Stimulated activated CD4-positive, alpha-beta T cell treated with anti-CD3 and anti-CD28 coated beads, TNF-alpha, amount 100 ng/mL, for 4 hours (primary cell): ENCODE results near the gene BCKDK.
"Not testable (repeated sequence)": the region's sequence is repeated elsewhere in the genome, so short reads cannot be mapped to it uniquely, and the experiment has no call there.

Experiments
- DNase-seq, 3 experiments: peaks; one replicate each; pipeline ENCODE4 v3.0.0-alpha.2; 2020; ENCODE audit warnings: low read depth in 3 of 3

BCKDK gene

DNA sequence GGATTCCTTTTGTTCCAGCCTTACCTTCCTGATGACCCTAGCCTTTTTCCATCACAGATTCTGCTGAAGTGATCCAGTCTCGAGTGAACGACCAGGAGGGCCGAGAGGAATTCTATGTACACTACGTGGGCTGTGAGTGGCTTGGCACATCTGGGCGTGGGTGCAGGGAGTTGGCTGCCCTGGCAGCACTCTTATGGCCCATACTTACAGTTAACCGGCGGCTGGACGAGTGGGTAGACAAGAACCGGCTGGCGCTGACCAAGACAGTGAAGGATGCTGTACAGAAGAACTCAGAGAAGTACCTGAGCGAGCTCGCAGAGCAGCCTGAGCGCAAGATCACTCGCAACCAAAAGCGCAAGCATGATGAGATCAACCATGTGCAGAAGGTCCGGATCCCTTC lies 11.9 kb downstream of the BCKDK start:
- DNase-seq: no peak

DNA sequence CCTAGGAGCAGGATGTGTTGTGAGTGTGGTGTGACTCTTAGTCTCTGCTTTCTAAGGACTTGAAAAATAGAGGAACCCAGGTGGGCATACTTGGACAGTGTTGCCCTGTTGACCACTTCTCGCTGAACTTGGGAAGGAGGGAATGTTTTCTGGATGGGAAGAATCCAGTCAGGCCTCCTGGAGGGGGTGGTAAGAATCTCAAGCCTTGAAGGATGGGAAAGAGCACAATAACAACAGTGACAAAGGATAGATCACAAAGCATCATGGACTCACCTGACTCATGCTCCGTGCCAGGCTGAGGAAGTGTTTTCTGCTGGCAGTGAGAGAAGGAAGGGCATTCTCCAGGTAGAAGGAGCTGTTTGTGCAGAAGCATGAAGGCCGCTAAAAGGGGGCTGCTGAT lies 17.7 kb downstream of the BCKDK start:
- DNase-seq: no peak

DNA sequence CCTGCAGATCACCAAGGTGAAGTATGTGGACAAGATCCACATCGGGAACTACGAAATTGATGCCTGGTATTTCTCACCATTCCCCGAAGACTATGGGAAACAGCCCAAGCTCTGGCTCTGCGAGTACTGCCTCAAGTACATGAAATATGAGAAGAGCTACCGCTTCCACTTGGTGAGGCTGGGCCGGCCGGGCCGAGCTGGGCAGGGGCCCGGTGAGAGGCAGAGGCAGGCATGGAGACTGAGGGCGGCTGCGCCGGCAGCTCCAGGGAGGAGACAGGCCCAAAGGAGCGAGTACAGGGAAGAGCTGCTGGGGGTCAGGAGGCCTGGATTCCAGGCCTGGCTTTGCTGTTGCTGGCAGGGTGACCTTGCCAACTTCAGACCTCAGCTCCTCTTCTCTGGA lies 19.0 kb downstream of the BCKDK start:
- DNase-seq: no peak

DNA sequence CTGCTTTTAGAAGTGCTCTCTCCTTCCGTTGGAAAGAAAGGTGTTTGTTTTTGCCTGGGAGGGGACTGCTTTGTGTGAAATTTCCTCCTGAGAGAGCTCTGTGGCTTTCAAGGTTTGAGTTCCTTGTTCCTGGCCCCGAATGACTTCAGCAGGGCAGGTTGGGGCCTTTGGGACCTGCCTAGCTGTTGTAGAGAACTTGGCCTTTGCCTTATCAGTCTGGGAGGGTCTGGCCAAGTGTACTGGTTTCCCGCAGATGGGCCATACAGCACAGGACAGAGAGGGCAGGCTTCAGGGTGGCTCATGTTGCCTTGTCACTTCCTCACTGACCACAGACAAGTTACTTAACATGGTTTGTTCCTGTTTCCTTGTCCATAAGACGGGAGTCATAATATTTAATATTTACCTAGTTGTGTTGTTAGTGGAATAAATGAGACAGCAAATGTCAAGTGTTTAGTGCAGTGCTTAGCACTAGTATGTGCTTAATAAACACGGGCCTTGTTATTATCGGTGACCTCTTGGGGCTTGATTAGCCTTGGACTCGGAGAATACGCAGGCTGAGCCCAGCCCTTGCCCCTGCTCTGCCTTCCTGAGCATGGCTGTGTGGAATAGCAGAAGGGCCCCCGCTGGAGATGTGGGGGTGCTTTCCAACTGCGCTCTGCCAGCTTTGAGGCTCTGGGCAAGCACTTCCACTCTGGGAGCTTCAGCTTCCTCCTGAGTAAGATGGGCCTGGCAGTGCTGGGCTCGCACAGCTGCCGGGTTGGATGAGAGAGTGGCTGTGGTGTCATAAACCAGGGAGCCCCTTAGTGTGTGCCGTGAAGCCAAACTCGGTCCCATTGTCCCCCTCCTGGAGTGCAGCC lies 20.8 kb downstream of the BCKDK start:
- DNase-seq: no peak

- DNase-seq: no peak
Measured at GRCh38 chr16:31129568-31130335, 21.6 kb downstream of the BCKDK start.

DNA sequence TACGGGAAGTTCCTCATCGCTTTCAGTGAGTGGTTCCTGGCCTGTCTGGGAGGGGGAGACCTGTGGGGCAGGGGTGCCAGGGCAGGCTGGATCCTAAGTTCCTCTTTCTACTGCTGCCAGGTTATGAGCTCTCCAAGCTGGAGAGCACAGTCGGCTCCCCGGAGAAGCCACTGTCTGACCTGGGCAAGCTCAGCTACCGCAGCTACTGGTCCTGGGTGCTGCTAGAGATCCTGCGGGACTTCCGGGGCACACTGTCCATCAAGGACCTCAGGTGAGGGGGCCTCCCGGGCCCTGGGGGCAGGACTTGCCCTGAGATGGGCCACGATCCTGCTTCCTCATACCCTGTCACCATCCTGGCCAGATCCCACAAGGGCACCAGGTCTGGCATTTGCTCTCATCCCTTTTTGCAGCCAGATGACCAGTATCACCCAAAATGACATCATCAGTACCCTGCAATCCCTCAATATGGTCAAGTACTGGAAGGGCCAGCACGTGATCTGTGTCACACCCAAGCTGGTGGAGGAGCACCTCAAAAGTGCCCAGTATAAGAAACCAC lies 22.2 kb downstream of the BCKDK start:
- DNase-seq: no peak

DNA sequence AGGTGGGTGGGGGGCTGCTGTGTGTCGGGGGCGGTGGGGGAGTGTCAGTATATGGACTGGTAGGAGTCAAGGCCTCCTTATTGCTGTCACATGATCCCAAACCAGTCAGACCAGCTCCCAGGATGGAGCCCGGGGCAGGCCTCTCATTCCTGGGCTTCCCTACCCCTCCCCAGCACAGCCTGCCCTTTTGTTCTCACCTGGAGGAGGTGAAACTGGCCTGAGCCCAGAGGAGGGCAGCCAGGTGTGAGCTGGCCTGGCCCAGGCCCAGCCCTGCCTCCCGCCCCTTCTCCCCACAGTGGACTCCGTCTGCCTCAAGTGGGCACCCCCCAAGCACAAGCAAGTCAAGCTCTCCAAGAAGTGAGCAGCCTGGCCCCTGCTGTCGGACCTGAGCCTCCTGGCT lies 22.7 kb downstream of the BCKDK start:
- DNase-seq: no peak

GRCh38 chr16:31131416-31131815 lies 23.2 kb downstream of the BCKDK start:
- no peak for DNase-seq

- DNase-seq: no peak
Measured at GRCh38 chr16:31131841-31132271, 23.7 kb downstream of the BCKDK start.

- no peak for DNase-seq
Measured at GRCh38 chr16:31132303-31132979, 24.3 kb downstream of the BCKDK start.

DNA sequence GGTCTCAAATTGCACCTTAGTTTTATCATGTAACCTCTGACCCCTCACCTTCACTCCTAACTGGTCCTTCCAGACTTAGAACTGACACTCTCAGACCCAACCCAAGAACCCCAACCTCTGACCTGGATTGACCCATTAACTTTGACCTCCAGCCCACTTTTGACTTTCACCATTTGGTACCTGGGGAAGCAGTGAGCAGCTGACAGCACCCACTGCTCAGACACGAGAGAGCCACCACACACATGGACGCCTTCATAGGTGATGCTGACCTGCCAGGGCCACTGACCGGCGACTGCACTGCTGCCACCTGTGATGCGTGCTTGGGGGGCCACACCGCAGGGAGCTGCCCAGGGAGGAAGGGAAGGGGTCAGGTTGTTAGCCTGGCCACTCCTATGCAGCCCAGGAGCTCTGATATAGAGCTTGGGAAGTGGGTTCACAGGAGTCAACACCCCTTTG lies 24.9 kb downstream of the BCKDK start:
- no peak for DNase-seq

- no peak for DNase-seq
Measured at GRCh38 chr16:31134091-31134571, 25.9 kb downstream of the BCKDK start.

DNA sequence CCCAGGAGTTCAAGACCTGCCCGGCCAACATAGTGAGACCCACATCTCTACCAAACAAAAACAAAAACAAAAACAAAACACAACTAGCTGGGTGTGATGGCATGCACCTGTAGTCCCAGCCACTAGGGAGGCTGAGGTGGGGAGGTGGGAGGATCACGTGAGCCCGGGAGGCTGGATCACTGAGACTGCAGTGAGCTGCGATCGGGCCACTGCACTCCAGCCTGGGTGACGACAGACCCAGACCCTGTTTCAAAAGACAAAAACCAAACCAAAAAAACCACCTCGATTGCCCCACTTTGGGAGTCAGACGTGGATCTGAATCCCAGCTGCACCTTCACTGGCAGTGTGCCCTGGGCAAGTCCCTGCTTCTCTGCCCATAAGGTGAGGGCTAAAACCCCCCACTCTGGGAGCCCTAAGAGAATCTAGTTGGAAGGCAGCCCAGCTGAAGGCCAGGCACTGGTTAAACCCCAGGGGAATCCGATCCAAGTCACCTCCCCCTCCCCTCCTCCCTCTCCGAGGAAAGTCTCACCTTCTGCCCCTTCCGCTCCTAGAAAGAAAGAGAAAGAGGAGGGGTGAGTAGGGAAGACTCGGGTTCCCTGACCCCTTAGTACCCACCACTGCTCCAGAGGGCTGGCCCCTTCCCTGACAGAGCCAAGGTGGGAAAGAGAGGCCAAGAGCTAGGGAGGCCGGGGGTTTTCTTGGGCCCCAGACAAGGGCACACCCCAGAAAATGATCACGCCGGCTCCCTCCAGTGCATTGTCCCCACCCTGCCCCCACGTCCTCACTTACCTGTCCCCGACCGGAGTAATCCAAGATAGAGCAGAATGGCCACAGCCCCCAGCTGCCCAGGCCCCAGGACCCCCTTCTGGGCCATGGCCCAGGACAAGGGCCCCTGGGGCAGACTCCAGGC lies 26.7 kb downstream of the BCKDK start:
- no peak for DNase-seq

DNA sequence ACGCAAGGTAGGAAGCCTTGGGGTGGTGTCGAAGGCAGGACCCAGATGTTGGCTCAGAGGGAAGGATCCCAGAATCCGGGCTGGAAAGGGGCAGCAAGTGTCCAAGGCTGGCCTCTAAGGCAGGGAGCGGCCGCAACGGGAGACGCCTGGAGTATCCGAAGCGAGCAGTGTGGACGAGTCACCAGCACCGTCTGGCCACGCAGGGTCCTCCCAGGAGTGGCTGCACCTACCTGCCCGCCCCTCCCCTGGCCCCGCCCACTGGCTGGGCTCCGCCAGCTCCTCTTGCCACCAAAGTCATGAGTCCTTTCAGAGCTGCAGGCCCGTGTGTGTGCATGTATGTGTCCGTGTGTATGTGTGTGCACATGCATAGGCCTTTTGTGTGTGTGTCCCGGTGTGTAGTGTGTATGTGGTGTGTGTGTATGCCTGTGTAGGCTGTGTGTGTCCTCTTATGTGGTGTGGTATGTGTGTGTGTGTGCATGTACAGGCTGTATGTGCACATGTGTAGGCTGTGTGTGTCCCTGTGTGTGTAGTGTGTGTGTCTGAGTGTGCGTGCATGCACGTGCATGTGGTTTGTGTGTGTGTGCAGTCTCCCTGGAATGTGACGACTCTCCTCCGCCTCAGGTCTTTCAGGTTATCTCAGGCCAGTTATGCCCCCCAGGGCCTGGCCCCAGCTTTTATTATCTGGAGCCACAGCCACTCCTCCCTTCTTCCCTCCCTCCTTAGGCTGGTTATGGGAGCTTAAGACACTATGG lies 27.5 kb downstream of the BCKDK start, which contains the start of gene PRSS8:
Gene PRSS8, minus strand, starts transcription at position 193 of the 752 bp plus-strand sequence. CDS start 229 bp downstream, outside the sequence.
- no peak for DNase-seq

DNA sequence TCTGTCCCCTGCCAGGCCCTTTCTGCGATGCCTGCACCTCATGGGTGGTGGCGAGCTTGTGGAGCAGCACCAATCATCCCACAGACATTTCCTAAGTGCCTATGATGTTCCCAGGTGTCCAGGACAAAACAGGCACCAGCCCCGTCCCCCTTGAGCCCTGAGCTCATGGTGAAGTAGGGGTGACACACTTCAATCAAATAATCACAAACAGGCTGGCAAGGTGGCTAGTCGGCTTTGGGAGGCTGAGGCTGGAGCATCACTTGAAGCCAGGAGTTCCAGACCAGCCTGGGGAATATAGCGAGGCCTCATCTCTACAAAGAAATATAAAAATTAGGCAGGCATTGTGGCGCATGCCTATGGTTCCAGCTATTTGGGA lies 28.1 kb downstream of the BCKDK start:
- no peak for DNase-seq

- DNase-seq: not testable (repeated sequence)
Measured at GRCh38 chr16:31136822-31137499, 28.8 kb downstream of the BCKDK start.

DNA sequence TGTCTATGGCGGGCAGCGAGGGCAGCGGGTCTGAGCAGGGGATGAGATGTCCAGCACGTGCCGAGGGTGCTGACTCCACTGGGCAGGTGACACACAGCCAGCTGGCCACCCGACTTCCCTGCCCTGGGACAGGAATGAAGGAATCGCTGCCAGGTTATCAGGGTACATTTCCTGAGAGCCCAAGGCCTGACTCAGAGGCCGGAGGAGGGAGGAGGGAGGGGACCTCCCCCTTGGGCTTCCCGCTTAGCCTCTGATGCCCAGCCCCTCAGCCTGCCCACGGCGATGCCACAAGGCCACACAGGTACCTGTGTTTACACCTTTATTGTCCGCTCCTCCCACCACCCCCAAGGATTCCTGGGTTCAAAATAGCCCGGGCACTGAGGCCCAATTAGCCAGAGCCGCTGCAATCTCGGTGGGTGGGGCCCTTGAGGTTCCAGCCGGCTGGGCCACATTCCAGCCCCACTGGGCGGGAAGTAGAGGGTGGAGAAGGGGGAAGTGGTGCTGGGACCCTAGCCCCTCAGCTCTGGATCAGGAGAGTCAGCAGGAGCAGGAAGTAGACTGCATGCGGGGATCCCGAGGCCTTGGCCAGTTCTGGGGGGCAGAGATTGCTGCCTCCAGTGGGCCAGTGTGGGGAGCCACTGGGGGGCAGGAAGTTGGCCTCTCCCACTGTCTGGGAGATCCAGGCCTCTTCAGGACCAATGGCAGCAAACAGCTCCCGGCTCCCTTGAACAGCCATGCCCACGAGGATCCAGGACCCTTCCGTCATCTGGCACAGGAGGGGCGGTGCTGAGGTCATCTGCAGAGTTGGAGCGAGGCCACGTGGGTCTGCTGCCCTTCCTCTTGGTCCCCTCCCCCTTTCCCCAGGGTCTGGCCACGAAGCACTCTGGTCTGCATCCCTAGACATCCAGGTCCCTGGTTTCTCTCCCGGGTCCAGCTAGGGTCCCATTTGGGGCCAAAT lies 30.7 kb downstream of the BCKDK start:
- DNase-seq: no peak

DNA sequence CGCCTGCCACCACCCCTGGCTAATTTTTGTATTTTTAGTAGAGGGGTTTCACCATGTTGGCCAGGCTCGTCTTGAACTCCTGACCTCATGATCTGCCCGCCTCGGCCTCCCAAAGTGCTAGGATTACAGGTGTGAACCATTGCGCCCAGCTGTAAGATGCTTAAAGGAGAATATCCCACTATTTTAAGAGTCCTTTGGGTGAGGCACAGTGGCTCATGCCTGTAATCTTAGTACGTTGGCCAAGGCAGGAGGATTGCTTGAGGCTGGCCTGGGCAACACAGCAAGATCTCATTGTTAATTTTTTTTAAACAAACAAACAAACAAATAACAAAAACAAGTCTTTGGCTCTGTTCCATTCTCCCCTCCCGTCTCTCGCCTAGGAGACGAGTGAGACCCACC lies 32.9 kb downstream of the BCKDK start:
- DNase-seq: not testable (repeated sequence)
